ENCODE data around the gene GLS.
A peak's percentile ranks its signal among the peaks of the same experiment; 100 is the strongest.

Gene GLS

DNA sequence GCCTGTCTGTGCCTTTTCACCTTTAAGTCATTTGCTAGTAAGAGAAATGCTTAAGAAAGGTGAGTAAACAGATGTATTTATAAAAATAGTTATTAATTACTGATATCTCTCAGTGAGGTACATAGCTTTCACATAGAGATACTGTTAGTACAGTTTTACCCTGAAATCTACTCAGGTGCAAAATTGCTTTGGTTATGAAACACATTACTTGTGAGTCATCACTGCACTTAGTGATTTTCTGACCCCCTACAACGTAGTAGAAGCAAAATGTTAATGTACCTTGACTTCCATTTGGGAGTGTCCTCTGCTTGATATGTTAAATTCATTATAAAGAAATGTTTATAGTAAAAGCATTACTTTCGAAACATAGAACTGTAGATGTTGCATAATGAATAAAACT lies 6.5 kb downstream of the GLS start:
- no peak for DNase-seq

DNA sequence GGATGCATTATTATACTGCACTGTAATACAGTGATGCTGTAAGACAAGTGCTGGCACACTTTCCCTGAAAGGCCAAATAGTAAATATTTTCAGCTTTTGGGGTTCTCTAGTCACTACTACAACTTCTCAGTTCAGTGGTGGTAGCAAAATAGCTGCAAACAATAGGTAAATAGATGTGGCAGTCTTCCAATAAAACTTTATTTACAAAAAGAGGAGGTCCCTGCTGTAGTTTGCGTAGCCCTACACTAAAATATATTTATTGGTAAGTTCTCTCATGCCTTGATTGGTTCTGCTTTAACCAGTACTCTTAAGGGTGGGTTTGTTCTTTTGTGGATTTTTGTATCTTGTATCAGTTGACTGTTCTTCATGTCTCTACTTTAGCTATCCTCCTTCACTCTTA lies 7.8 kb downstream of the GLS start:
- DNase-seq: no peak

DNA sequence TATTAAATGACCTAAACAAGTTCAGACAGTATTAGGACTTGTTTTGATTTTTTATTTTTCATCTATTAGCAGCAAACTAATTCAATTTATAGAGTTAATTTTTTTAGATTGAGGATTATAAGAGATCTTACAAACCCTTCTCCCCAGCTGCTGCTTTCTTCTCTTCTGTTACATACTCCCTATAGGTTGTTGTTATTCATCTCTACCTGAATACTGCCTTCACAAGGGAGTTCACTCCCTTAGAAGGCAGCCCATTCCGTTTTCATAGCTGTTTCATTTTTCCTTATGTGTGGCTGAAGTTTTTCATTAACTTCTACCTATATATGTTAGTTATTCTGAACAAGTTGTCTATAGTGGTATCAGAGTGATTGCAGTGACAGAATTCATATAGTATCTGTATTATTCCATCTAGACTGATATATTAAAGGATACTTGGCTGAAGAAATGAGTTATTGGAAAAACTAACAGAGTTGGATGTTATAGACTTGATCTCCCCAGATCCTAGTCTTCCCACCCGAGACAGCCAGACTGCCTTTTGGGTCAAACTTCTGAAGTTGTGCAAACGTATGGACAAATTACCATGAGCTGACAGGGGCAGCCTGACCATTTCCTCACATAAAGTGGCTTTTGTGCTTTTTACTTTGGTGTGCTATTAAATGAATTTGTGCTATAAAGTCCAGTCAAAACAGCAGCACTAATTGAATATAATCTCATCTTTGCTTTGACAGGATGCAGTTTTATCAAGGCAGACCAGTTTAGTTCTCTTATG lies 8.7 kb downstream of the GLS start:
- DNase-seq: no peak

DNA sequence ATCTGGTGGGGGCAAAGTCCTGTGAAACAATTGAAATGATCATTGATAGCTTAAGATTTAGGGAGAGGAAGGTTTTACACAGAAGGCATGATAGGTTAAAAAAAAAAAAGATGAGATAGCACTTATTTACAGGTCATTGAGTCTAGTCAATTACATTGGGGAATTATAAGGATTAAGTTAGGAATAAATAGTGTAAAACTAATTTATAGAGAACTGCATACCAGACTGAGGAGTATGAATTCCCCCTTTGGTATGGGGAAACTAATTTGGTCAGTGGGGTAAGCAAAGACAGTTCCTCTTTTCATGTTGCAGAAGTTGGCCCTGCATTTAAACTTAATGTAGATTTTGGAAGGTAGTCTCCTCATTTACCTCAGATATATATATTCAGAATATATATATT lies 10.8 kb downstream of the GLS start:
- DNase-seq: no peak

DNA sequence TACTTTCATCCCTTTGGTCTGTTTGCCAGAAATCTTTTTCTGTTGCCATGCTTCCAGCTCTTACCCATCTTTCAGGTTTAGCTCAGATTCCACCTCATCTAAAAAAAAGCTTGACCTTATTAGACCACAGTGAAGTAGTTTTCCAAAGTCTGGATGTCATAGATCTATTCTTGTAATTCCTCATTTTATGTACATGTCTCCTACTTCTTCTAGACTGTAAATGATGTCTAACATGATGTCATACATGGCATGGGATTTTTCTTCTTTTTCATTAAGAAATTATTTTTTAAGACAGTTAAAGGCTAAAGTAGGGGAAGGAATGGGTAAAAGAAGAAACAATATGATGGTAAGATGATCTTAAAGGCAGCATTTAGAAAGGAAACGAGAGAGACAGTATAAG lies 11.3 kb downstream of the GLS start:
- DNase-seq: no peak

DNA sequence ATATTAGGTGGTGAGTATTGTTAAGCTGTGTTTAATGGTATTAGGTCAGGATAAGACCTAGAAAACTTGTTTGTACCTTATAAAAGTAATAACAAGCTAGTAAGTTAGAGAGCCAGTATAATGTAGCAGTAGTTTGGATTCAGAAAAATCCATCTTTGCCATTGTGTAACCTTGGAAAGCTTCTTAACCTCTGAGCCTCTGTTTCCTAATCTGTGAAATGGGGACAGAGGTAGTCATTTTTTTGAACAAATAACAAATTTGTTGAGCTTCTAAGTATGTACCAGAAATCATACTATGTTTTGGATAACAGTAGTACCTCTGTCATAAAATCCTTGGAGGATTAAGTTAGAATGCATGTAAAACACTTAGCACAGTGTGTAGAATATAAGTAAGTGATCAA lies 12.5 kb downstream of the GLS start:
- no peak for DNase-seq

DNA sequence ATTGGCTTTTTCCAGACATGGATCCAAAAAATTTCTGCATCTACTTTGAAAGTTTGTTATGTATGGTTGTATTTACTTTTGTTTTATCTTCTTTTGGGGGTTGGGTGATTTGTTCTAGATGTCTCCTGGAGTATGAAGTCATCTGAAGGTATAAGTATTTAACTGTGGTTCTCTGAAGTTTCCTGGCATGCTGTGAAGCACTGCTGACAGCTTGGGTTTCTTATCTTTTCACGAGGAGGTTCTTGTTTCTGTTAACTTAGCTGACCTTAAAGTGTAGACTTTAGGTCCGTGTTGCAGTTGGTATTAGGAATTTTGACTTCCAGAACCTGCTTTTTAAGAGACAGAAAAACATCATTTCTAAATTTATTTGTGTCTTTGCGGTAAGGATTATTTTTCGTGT lies 15.9 kb downstream of the GLS start:
- no peak for DNase-seq

DNA sequence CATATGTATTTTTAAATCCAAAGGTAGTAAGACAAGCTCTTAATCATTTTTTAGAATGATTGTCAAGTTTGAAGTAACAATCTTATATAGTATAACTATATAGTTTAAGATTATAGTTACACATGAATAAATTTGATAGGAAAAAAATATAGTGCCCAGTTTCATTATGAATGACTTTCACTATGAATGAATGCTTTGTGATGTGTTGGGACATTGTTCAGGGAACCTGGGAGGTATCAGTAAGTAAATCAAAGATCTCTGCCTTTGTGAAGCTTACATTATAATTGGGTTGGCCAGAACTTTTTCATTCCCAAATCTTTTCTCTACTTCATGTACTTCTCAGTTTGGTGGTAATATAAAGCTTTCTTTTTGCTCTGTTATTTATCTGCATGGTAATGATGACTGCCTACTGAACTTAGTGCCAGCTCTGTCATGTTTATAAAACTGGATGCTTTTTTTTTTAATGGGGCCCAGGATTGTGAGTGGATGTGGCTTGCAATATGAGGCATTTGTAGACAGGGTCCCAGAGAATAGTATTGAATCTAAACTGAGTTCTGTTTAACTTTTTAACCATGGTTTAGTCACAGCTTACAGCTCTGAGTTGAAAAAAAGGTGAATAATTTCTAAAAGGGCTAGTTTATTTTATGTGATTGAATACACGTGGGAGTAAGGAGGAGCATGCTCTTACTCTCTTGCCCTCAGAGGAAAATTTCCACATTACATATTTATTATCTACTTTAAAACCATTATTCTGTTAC lies 23.3 kb downstream of the GLS start:
- DNase-seq: no peak

DNA sequence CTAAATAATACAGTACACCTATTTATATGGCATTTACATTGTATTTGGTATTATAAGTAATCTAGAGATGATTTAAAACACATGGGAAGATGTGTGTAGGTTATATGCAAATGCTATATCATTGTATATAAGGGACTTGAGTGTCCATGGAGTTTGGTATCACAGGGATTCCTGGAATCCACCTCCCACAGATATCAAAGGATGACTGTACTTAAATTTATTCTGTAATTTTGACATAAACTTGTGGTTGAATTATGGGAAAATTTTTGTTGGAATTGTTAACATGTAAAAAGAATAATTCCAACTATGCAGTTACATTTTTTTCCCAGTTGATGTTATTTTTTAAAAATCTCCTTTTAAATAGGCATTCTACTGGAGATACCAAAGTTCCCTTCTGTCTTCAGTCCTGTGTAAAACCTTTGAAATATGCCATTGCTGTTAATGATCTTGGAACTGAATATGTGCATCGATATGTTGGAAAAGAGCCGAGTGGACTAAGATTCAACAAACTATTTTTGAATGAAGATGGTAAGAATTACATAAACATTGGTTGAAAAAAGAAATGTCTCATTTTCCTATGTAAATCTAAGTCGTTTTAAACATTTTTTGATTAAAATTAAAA lies 24.1 kb downstream of the GLS start:
- DNase-seq: no peak

DNA sequence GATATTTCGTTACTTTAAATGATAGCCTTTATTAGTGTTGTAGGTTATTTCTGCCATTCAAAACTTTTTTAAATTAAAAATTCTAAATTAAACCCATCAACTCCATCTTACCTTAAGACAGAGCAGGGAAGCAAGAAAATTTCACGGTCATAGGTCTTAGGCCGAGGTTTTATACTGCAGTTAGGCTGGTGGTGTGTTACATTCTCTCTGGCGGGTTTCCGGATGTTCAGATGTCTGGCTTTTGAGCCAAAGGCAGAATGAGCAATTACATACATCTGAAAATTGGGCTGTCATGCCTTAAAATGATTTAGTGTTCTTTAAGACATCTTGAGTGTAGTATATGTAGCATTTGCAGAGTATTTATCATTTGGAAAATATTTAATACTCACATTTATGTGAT lies 27.9 kb downstream of the GLS start:
- DNase-seq: no peak

DNA sequence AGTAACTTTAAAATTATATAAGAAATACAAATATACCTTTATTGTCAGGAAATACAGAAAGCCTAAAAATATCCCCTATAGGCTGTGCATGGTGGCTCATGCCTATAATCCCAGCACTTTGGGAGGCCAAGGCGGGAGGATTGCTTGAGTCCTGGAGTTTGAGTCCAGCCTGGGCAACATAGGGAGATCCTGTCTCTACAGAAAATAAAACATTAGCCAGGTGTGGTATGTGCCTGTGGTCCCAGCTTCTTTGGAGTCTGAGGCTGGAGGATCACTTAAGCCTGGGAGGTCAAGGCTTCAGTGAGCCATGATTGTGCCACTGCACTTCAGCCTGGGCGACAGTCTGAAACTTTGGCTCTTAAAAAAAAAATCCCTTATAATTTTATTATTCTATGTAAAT lies 29.1 kb downstream of the GLS start:
- DNase-seq: no peak

DNA sequence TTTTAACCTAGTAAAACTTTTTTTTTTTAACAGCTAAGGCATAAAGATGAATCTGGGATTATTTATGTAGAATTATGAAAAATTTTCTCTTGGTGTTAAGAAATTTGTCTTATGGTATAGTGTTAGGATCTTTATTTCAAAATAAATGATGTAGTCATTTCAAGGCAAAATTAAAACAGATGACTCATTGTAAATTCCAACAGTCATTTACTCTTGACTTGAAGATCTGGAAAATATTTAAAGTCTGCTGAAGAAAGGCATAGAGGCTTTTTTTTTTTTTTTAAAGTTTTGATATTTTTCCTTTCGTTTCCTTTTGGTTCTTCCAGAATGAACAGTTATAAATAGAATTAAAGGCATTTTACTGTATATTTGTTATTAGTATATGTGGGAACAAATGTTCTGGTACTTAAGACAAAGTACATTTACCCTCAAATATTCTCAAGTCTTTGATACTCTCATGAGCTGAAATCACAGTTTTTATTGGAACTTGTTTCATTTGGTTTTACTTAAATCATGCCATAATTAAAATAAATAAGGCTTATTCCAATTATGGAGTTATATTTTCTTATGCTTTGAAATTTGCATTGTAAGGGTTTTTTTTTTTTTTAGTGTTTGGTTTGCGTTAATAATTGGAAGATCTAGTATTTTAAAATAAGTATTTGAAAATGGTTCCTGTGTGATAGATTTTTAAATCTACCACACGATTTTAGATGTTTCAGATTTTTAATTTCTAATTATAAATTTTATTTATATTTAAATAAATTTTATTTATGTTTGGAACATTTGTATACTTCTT lies 29.9 kb downstream of the GLS start:
- DNase-seq: no peak

DNA sequence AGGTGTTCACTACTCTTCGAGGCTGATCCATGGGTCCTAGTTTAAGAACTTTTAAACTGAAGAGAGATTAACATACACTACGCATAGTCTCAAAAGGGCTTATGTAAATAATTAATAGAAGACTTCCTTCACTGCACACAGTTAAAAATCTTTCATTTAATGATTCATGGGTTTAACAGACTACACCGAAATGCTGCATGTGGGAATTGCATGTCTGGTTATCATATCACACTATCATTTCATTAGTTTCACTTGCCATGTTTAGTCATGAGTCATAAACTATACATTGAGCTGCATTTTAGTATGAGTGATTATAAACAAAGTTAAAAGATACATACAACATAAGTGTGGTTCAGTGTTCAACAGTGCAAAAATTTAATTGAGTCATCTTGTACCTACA lies 31.2 kb downstream of the GLS start:
- DNase-seq: no peak

DNA sequence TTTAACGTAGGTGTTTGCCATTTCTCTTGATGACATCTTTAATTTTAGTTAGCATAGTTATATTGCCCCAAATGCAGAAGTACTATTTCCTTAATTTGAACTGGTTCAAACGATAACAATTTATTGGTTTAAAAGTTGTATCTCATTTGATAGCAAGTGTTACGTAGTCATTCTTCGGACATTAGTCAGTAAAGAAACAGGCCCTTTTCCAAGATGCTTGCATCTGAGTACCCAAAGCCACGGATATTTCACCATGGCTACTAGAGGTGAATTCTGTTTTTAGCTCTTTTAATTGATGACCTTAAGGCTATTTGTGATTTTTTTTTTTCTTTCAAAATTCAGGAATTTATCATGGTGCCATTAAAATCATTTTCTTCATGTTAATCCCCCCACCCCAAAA lies 32.1 kb downstream of the GLS start:
- no peak for DNase-seq

DNA sequence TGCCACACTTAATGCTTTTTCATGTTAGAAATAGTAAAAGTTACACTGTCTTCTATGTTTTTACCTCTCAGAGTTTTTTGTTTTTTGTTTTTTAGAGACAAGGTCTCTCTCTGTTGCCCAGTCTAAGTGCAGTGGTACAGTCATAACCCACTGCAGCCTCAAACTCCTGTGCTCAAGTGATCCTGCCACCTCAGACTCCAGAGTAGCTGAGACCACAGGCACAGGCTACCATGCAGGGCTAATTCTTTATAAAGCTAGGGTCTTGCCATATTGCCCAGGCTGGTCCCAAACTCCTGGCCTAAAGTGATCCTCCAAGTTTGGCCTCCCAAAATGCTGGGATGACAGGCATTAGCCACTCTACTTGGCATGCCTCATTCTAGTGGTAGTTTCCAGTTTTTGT lies 33.1 kb downstream of the GLS start:
- no peak for DNase-seq

DNA sequence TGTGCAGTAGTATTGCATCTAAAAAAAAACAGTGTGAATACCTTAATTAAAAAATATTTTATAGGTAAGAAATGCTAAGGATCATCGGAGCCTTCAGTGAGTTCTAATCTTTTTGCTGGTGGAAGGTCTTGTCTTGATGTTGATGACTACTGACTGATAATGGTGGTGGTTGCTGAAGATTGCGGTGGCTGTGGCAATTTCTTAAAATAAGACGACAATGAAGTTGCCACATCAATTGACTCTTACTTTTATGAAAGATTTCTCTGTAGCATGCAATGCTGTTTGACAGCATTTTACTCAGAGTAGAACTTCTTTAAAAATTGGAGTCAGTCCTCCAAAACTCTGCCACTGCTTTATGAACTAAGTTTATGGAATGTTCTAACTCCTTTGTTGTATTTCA lies 36.2 kb downstream of the GLS start:
- DNase-seq: no peak

DNA sequence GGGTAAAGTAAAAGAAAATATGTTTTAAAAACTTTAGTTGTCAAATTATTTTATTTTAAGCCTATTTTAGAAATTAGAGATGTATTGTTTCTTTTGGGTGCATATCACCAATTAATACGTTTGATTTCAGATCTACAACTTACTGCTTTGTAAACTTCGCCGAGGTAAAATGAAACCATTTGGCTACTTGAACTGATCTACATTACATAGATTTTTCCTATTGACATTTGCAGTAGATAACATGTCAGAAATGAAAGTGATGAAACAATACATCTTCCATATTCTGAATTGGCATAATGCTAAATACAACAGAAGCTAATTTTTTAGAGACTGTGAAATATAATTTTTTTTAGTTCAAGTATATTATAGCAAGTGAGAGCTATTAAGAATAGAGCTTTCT lies 39.5 kb downstream of the GLS start:
- DNase-seq: no peak

DNA sequence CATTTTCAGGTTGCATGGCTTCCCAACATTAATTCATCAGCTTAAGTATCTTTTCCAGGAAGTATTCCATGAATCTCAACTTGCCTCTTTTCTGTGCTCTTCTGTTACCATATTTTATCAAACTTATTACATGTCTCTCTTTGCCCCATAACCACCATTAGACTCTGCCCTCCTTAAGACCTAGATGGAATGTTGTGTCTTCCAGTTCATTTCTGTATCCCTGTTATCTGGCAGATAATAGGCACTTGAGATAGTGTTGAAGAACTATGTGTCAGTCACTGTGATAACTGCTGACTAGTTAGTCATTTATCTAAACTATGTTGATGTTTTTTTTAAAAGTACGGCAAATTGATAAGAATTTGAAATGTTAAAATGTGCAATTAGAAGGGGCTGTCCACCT lies 41.8 kb downstream of the GLS start:
- DNase-seq: no peak

DNA sequence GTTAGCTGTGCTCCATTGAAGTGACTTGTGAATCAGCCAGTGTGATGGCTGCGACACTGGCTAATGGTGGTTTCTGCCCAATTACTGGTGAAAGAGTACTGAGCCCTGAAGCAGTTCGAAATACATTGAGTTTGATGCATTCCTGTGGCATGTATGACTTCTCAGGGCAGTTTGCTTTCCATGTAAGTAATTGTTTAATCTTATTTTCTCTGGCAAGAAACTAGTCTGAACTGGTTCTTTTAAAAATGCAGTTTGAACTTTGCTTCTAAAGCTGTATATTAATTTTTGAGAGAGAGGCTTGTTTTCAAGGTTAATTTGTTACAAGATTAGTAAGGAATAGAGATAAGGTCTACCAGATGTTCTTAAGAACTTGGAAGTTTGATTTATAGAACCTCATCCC lies 46.7 kb downstream of the GLS start:
- DNase-seq: no peak

DNA sequence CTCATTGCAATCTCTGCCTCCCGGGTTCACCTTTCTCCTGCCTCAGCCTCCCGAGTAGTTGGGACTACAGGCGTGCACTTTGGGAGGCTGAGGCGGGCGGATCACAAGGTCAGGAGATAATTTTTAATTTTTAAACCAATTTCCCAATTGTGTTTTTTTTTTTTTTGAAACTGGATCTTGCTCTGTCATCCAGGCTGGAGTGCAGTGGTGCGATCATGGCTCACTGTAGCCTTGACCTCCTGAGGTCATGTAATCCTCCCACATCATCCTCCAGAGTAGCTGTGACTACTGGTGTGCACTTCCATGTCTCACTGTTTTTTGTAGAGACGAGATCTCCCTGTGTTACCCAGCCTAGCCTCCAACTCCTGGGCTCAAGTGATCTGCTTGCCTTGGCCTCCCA lies 49.3 kb downstream of the GLS start:
- no peak for DNase-seq

DNA sequence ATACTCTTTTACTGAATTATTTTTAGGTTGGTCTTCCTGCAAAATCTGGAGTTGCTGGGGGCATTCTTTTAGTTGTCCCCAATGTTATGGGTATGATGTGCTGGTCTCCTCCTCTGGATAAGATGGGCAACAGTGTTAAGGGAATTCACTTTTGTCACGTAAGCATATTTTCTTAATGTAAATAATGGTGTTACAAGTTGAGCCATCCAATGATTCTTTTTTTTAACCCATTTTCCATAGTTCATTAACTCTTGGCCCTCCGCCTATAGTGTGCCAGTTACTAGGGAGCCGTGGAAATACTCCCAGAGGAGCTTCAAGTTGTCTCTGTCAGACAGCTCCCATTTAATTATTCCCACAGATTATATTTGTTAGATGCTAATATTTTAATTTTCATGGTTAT lies 49.8 kb downstream of the GLS start:
- DNase-seq: peak; percentile 15

DNA sequence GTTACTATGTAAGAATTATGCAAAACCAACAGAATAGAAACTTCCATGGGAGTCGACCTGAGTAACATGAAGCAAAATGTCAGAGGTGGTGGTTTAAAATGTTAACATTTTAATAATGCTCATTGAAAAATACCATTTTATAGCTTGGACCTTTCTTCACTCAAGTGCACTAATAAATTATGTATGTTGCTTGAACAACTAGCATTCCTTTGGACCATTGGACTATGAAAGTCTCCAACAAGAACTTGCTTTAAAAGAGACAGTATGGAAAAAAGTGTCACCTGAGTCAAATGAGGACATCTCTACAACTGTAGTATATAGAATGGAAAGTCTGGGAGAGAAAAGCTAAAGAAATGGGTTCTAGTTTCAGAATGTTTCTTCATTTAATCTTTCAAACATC lies 51.9 kb downstream of the GLS start:
- DNase-seq: no peak

DNA sequence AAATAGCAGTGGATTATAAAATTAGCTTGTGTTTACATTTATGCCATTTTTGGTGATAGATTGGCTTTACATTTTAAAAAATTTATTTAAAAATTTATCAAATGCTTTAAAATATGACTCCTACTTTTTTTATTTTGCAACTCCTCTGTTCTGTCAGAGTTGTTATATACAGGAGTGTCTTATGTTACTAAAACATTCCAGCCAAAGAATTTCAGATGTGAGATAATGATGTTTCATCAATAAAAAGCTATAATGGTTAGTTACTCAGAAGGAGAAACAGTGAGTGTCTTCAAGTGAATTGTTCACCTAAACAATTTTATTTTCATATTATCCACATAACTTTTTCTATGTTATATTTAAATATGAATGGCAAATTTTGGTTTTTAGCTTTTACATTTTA lies 52.7 kb downstream of the GLS start:
- no peak for DNase-seq

DNA sequence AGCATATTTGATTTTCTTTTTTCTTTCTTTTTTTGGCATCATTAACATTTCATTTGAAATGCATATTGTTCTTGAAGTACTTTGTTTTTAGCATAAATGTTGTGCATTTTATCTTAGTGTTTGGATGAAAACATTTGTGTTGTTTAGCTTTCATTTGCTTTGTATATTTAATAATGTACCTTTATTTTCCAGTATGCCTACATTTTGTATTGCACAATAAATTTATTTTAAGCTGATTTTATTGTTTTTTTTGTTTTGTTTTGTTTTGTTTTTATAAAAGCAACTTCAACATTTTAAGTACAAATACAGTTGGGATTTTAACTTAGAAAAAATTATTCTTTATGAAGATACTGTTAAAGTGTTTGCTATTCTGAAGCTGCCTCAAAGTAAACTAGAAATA lies 54.4 kb downstream of the GLS start:
- DNase-seq: no peak
